ENCODE measurements around the gene SLC12A2.
A peak's percentile ranks its signal among the peaks of the same experiment; 100 is the strongest.

SLC12A2 gene

DNA sequence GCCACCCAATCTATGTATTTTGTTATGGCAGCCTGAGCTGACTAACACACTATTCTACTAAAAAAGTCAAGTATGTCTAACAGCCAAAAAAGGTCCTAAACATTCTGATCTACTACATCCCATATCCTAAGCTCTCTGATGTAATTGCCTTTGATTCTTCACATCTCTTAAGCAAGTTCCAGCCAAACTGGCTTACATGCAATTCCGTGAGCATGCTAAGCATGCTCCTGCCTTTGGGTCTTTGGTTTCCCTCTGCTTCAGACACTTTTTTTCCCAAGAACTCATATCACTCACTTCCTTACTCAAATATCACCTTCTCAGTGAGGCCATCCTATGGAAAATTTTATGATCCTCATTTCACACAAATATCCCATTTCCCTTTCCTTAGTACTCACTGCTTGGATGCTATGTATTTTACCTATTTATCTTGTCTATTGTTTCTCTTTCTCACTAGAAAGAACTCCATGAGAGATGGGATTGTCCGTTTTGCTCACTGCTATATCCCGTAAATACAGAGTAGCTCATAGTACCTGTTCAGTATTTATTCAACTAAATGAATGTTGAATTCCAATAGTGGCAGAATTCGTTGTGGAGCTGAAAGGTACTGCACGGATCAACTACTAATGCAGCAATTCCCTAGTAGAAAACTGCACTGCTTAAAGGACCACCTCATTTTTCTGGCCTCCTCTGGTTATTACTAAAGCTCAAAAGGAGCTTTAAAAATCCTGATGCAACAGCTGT is 2.3 kb upstream of the SLC12A2 start:
- peak overlapping the region; percentile 70 for H3K4me3 ChIP-seq (ENCODE audit: low read depth, low read length)
- peak; percentile 33 for DNase-seq (ENCODE audit: low read depth)

DNA sequence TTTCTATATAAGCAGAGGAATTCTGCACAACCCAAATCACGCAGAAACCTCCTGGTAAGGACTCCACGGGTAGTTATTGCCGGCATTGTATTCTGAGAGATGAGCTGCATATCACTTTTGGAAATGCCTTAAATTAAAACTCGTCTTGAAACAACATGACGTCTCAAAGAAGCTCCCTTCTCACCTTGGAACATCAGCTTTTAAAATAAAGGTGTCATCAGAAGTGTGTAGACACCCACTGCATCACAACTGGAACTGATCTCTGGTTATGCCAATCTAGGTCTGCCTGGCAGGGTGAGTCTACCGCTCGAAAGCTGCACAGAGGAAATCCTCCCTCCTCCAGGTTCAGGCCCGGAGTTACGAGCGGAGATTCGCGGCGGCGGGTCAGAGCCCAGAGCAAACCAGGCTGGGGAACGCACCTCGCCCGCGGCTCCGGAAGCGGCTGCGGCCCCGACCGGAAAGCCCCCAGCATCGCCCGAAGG is 974 bp upstream of the SLC12A2 start:
- DNase-seq (ENCODE audit: low read depth) = no peak
- TF ChIP-seq, protein P1, sequence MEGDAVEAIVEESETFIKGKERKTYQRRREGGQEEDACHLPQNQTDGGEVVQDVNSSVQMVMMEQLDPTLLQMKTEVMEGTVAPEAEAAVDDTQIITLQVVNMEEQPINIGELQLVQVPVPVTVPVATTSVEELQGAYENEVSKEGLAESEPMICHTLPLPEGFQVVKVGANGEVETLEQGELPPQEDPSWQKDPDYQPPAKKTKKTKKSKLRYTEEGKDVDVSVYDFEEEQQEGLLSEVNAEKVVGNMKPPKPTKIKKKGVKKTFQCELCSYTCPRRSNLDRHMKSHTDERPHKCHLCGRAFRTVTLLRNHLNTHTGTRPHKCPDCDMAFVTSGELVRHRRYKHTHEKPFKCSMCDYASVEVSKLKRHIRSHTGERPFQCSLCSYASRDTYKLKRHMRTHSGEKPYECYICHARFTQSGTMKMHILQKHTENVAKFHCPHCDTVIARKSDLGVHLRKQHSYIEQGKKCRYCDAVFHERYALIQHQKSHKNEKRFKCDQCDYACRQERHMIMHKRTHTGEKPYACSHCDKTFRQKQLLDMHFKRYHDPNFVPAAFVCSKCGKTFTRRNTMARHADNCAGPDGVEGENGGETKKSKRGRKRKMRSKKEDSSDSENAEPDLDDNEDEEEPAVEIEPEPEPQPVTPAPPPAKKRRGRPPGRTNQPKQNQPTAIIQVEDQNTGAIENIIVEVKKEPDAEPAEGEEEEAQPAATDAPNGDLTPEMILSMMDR (IDR thresholded peaks at IDR 0.05; ENCODE audit: insufficient read depth, low read depth, low read length, missing control alignments) = no peak
- H3K4me3 ChIP-seq (ENCODE audit: low read depth, low read length) = peak overlapping the region; percentile 70

More for the DNA sequence above, 2.3 kb upstream of the SLC12A2 start:
- TF ChIP-seq, protein P1 (IDR thresholded peaks at IDR 0.05; ENCODE audit: insufficient read depth, low read depth, low read length, missing control alignments) = peak; percentile 5

DNA sequence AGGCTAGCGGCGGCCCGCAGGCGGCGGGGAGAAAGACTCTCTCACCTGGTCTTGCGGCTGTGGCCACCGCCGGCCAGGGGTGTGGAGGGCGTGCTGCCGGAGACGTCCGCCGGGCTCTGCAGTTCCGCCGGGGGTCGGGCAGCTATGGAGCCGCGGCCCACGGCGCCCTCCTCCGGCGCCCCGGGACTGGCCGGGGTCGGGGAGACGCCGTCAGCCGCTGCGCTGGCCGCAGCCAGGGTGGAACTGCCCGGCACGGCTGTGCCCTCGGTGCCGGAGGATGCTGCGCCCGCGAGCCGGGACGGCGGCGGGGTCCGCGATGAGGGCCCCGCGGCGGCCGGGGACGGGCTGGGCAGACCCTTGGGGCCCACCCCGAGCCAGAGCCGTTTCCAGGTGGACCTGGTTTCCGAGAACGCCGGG is 253 bp downstream of the SLC12A2 start:
- no peak for DNase-seq (ENCODE audit: low read depth)
- TF ChIP-seq, protein P1 (IDR thresholded peaks at IDR 0.05; ENCODE audit: insufficient read depth, low read depth, low read length, missing control alignments) = peak; percentile 29

GRCh38 chr5:128084228-128085167 is 932 bp downstream of the SLC12A2 start:
- H3K4me3 ChIP-seq (ENCODE audit: low read depth, low read length) = peak overlapping the region; percentile 62
- DNase-seq (ENCODE audit: low read depth) = peak; percentile 54
- TF ChIP-seq, protein P1 (IDR thresholded peaks at IDR 0.05; ENCODE audit: insufficient read depth, low read depth, low read length, missing control alignments) = no peak

More for the DNA sequence above, 253 bp downstream of the SLC12A2 start:
- peak overlapping the region; percentile 62 for H3K4me3 ChIP-seq (ENCODE audit: low read depth, low read length)

GRCh38 chr5:128085413-128085812 is 1.8 kb downstream of the SLC12A2 start:
- DNase-seq (ENCODE audit: low read depth) = no peak
- H3K4me3 ChIP-seq (ENCODE audit: low read depth, low read length) = peak overlapping the region; percentile 62
- TF ChIP-seq, protein P1 (IDR thresholded peaks at IDR 0.05; ENCODE audit: insufficient read depth, low read depth, low read length, missing control alignments) = no peak

DNA sequence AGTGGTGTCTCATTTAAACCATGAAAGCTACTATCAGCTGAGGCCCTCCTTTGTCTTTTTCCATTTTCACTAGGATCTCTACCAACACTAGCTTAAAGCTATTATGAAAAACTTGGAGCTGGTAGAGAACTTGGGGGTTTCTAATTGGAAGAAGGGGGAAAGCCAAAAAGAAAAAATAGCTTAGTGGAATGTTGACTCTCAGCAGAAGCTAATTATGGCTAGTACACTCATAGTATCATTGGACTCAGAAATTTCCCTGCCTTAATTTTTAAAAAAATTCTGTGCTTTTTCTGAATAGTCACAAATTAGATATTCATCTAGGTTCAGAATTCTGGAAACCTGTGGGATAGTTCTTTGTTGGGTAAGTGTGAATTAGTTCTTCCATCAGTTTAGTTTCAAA is 8.0 kb downstream of the SLC12A2 start:
- no peak for DNase-seq (ENCODE audit: low read depth)
- H3K4me3 ChIP-seq (ENCODE audit: low read depth, low read length) = no peak overlapping the region
- TF ChIP-seq, protein P1 (IDR thresholded peaks at IDR 0.05; ENCODE audit: insufficient read depth, low read depth, low read length, missing control alignments) = no peak
